Subcutaneous adipose tissue (tissue), 4 donors: ENCODE data around the gene NDUFB7. TPM values are rescaled to one million over a fixed set of nuclear protein-coding genes. Genes with fewer than 3 reads are reported as not detected.

ENCODE experiments used
- total RNA-seq, 4 donors: library from RNA; depleted of rRNA; stranded (reverse); fragments of >200 nt; gene quantifications; one replicate each; pipeline ENCODE4 v1.1.0, GENCODE V29; 2016
- TF ChIP-seq, protein P1 (sequence below): fragments of 450-650 bp; IDR thresholded peaks from one replicate; pipeline ENCODE4 v1.5.1; 2016; ENCODE audit warnings: low read depth, mild to moderate bottlenecking, control low read depth, antibody characterized with exemption, moderate library complexity

NDUFB7 gene
- total RNA-seq, 4 donors from 2014 or later, result 293 to 484 (median 411) TPM

DNA sequence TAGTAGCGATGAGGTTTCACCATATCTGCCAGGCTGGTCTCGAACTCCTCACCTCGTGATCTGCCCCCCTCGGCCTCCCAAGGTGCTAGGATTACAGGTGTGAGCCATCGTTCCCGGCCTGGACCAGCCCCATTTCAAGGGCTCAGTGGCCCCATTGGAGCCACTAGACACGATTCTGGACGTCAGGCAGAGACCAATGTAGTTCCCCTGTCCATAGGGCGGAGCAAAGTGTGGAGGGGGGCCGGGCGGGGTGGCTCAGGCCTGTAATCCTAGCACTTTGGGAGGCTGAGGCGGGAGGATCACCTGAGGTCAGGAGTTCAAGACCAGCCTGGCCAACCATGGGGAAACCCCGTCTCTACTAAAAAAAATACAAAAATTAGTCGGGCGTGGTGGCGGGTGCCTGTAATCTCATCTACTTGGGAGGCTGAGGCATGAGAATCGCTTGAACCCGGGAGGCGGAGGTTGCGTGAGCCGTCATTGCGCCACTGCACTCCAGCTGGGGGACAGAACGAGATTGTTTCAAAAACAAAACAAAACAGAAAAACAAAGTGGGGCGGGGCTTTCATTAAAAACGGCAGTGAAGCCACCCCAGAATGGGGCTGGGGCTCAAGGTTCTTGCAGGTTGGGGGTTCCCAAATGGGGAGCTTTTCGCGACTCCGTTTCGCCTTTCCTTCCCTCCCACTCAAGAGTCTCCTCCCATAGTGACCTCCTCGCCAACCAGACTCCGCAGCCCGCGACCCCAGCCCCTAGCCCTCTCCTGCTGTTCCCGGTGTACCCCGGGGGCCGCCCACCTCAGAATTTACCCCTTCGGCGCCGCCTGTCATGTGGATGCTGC lies 43.2 kb downstream of the NDUFB7 start:
- TF ChIP-seq, protein P1, sequence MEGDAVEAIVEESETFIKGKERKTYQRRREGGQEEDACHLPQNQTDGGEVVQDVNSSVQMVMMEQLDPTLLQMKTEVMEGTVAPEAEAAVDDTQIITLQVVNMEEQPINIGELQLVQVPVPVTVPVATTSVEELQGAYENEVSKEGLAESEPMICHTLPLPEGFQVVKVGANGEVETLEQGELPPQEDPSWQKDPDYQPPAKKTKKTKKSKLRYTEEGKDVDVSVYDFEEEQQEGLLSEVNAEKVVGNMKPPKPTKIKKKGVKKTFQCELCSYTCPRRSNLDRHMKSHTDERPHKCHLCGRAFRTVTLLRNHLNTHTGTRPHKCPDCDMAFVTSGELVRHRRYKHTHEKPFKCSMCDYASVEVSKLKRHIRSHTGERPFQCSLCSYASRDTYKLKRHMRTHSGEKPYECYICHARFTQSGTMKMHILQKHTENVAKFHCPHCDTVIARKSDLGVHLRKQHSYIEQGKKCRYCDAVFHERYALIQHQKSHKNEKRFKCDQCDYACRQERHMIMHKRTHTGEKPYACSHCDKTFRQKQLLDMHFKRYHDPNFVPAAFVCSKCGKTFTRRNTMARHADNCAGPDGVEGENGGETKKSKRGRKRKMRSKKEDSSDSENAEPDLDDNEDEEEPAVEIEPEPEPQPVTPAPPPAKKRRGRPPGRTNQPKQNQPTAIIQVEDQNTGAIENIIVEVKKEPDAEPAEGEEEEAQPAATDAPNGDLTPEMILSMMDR, result no peak

DNA sequence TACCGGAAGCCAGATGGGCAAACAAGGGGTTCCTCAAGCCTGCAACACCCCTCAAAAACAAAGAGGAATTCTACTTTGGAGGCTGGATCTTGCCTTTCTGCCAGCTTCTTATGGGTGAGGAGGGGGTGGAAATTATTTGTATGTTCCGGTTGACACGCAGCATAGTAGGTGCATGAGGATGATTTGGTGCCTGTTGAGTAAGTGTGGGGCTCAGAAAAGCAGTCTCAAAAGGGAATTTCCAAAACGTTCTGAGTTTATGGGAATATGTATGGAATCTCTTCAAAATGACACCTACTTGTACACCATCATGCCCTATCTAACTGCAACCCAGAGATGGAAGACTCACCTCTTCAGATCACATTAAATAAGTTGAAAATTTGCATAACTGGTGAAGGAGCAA lies 45.4 kb downstream of the NDUFB7 start:
- TF ChIP-seq, protein P1, result no peak

DNA sequence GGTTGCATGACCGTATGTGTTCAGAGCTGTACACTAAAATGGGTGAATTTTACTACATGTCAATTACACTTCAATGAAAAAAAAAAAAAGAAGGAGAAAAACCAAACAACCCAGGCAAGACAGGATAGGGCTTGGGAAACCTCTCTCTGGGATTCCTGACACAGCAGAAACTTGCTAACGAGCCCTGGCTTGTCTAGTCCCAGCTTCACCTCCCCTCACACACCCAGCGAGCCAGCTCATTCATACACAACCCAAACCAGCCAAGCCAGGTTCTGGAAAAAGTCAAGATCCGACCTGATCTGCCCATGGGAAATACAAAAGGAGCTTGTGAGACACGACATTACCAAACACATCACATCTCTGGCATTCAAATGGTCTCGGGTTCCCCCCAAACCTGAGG lies 46.1 kb downstream of the NDUFB7 start:
- TF ChIP-seq, protein P1, result no peak

DNA sequence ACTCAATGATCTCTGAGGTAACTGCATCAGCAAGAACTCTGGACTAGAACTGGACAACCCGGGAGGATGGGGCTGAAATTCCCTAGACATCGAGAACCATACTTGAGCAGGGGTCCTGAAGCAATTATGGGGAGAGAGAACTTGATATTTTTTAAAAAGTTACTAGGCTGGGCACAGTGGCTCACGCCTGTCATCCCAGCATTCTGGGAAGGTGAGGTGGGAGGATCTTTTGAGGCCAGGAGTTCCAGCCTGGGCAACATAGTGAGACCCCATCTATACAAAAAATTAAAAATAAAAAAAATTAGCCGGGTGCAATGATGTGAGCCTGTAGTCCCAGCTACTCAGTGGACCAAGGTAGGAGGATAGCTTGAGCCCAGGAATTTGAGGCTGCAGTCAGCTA lies 51.3 kb downstream of the NDUFB7 start:
- TF ChIP-seq, protein P1, result no peak

DNA sequence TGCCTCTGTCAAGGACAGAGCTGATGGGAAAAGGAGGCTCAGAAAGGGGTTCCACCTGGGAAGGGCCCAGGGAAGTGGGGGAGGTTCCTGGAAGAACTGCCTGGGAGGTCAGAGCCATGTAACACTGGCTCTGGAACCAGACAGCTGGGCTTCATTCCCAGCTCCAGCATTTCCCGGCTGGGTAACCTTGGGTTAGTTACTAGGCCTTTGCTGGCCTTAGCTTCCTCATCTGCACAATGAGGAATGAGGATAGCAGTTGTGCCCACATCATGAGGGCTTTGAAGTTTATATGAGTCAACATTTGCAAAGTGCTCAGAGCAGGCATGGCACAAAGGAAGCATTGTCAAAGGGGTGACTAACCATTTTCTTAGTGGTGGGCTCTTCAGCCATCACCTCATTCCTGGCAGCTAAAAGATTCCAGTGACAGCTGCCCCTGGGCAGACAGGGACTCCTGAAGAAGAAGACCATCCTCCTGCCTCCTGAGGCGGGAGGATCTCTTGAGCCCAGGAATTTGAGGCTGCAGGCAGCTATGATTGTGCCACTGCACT lies 51.9 kb downstream of the NDUFB7 start:
- TF ChIP-seq, protein P1, result no peak

DNA sequence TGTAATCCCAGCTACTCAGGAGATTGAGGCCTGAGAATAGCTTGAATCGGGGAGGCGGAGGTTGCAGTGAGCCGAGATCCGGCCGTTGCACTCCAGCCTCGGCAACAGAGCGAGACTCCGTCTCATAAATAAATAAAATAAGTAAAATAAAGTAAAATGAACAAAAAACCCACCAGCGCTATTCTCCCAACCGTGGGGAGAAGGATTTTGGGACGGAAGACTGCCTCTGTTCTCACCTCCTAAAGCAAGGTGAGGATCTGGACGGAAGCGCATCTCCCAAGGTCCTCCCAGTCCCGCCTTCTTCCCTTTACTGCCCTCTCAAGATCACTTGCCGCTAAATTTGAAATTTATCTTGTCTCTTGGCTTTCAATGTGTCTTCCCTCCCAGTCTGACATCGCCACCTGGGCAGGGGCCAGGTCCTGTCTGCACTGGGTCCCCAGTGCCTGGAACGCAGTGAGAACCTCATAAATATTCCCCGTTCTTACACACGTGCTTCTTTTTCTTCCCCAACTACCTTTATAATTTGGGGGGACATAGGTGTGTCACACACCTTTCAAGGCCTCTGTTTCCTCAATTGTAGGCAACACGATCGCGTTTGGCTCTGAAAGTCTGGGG lies 52.5 kb downstream of the NDUFB7 start:
- TF ChIP-seq, protein P1, result no peak

DNA sequence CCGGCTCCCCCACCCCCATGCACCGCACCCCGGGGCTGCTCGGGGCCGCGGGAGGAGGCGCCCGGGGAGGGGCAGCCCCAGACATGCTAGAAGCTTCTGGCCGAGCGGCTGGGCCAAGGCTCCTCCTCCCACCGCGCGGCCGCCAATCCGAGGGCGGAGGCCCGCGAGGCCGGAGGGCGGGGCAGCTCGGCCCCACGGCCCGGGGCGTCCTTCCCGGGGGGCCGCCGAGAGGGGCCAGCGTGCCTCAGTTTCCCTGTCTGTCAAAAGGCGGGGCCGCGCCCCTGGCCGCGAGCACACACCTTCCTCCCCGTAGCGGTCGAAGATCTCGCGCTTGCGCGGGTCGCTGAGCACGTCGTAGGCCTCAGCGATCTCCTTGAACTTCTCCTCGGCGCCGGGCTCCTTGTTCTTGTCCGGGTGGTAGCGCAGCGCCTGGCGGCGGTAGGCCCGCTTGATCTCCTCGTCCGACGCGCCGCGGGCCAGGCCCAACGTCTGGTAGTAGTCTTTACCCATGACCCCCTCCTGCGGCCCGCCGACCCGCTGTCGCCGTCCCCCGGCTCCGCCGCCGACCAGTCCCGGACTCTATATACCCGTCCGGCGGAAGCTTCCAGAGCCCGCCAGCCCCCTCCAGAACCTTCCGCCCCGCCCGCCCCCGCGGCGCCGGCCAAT lies 53.9 kb downstream of the NDUFB7 start, which contains the start of gene DNAJB1:
Gene DNAJB1, minus strand, starts transcription at position 558 of the 666 bp plus-strand sequence. Its CDS starts 48 bp downstream, at position 510.
- TF ChIP-seq, protein P1, result no peak
